ENCODE measurements around the gene PAX8. TPM values are rescaled to one million over a fixed set of nuclear protein-coding genes. Genes with fewer than 3 reads are reported as not detected.
A peak's percentile ranks its signal among the peaks of the same experiment; 100 is the strongest.

The PAX8 gene
- total and polyA plus RNA-seq, 2 experiments from 2014 or later = 5.8 to 13.1 TPM

- in situ Hi-C loops (cut with MboI) = no loop called here
- 95 to 100% methylated on average over 3 of the region's 3 CpGs for WGBS, 2 experiments (ENCODE audit: low coverage in 1 of 2, low lambda C conversion rate in 2 of 2, missing lambda C conversion rate in 2 of 2)
- H3K36me3 ChIP-seq (ENCODE audit: low read depth) = no peaks in the 10 kb centered on the region
Measured at GRCh38 chr2:113227698-113228097, 51.0 kb downstream of the PAX8 start.

GRCh38 chr2:113227290-113227689, 51.4 kb downstream of the PAX8 start:
- in situ Hi-C loops (cut with MboI) = no loop called here
- Histone ChIP-seq H3K4me2 (ENCODE audit: unreplicated experiment) (no peak overlapping the region), H3K9ac (no peak overlapping the region), H3K79me2 (ENCODE audit: insufficient read depth) (no peaks in the 10 kb centered on the region), H4K20me1 (ENCODE audit: insufficient read depth) (no peaks in the 10 kb centered on the region), H3K36me3 (ENCODE audit: low read depth) (no peaks in the 10 kb centered on the region), H3K27ac (no peak overlapping the region), H3K4me1 (ENCODE audit: insufficient read depth) (no peaks in the 10 kb centered on the region), H3K9me2 (ENCODE audit: insufficient read depth) (0 out of 2 replicates have a peak, but pooled peaks cover 3% of the 10 kb centered on the region), H3K27me3 (replicated peaks; ENCODE audit: insufficient read depth) (no peaks in the 10 kb centered on the region), H2AFZ (no peak overlapping the region), H3K4me3 (no peak overlapping the region), H3F3A (ENCODE audit: insufficient read depth) (no peaks in the 10 kb centered on the region), H3K9me3 (ENCODE audit: low read depth) (no peaks in the 10 kb centered on the region)
- TF ChIP-seq EZH2 (IDR thresholded peaks at IDR 0.05; ENCODE audit: insufficient read depth, poor library complexity, severe bottlenecking) = no peak
- TF ChIP-seq EZH2phosphoT487 (IDR thresholded peaks at IDR 0.05; ENCODE audit: insufficient read depth, low read depth) = no peak
- 96% methylated on average over 1 of the region's 1 CpG for WGBS, 2 experiments (ENCODE audit: low coverage in 1 of 2, low lambda C conversion rate in 2 of 2, missing lambda C conversion rate in 2 of 2)
- DNase-seq = no peak

More at GRCh38 chr2:113227698-113228097, 51.0 kb downstream of the PAX8 start:
- no peaks in the 10 kb centered on the region for H3K79me2 ChIP-seq (ENCODE audit: insufficient read depth)
- no peaks in the 10 kb centered on the region for H3K4me1 ChIP-seq (ENCODE audit: insufficient read depth)
- H3K9me2 ChIP-seq (ENCODE audit: insufficient read depth) = 0 out of 2 replicates have a peak, but pooled peaks cover 3% of the 10 kb centered on the region
- no peak overlapping the region for H3K4me2 ChIP-seq (ENCODE audit: unreplicated experiment)
- no peaks in the 10 kb centered on the region for H3K9me3 ChIP-seq (ENCODE audit: low read depth)
- no peaks in the 10 kb centered on the region for H3F3A ChIP-seq (ENCODE audit: insufficient read depth)
- H3K9ac ChIP-seq = no peak overlapping the region
- no peaks in the 10 kb centered on the region for H4K20me1 ChIP-seq (ENCODE audit: insufficient read depth)
- no peak for DNase-seq
- TF ChIP-seq EZH2phosphoT487 (IDR thresholded peaks at IDR 0.05; ENCODE audit: insufficient read depth, low read depth) (no peak), EZH2 (IDR thresholded peaks at IDR 0.05; ENCODE audit: insufficient read depth, poor library complexity, severe bottlenecking) (no peak)
- H3K27ac ChIP-seq = no peak overlapping the region
- no peak overlapping the region for H2AFZ ChIP-seq
- no peak overlapping the region for H3K4me3 ChIP-seq
- H3K27me3 ChIP-seq (replicated peaks; ENCODE audit: insufficient read depth) = no peaks in the 10 kb centered on the region

GRCh38 chr2:113226462-113226861, 52.3 kb downstream of the PAX8 start:
- Histone ChIP-seq H3K36me3 (ENCODE audit: low read depth) (no peaks in the 10 kb centered on the region), H2AFZ (no peak overlapping the region), H3K9ac (no peak overlapping the region), H3K9me2 (ENCODE audit: insufficient read depth) (0 out of 2 replicates have a peak, but pooled peaks cover 3% of the 10 kb centered on the region), H3K9me3 (ENCODE audit: low read depth) (no peaks in the 10 kb centered on the region), H3K27ac (no peak overlapping the region), H3F3A (ENCODE audit: insufficient read depth) (no peaks in the 10 kb centered on the region), H3K79me2 (ENCODE audit: insufficient read depth) (no peaks in the 10 kb centered on the region), H4K20me1 (ENCODE audit: insufficient read depth) (no peaks in the 10 kb centered on the region), H3K27me3 (replicated peaks; ENCODE audit: insufficient read depth) (no peaks in the 10 kb centered on the region), H3K4me1 (ENCODE audit: insufficient read depth) (no peaks in the 10 kb centered on the region), H3K4me2 (ENCODE audit: unreplicated experiment) (no peak overlapping the region), H3K4me3 (no peak overlapping the region)
- in situ Hi-C loops (cut with MboI) = no loop called here
- DNase-seq = no peak
- WGBS, 2 experiments (ENCODE audit: low coverage in 1 of 2, low lambda C conversion rate in 2 of 2, missing lambda C conversion rate in 2 of 2) = 79 to 87% methylated on average over 4 of the region's 4 CpGs
- TF ChIP-seq EZH2phosphoT487 (IDR thresholded peaks at IDR 0.05; ENCODE audit: insufficient read depth, low read depth) = no peak
- no peak for TF ChIP-seq EZH2 (IDR thresholded peaks at IDR 0.05; ENCODE audit: insufficient read depth, poor library complexity, severe bottlenecking)

GRCh38 chr2:113225263-113226259, 53.2 kb downstream of the PAX8 start:
- in situ Hi-C loops (cut with MboI) = no loop called here

More at GRCh38 chr2:113225263-113226259, 53.2 kb downstream of the PAX8 start:
- no peaks in the 10 kb centered on the region for H3K27me3 ChIP-seq (replicated peaks; ENCODE audit: insufficient read depth)
- H3K36me3 ChIP-seq (ENCODE audit: low read depth) = no peaks in the 10 kb centered on the region
- WGBS, 2 experiments (ENCODE audit: low coverage in 1 of 2, low lambda C conversion rate in 2 of 2, missing lambda C conversion rate in 2 of 2) = 70 to 81% methylated on average over 9 to 12 of the region's 12 CpGs
- H3K9me3 ChIP-seq (ENCODE audit: low read depth) = no peaks in the 10 kb centered on the region
- H3K27ac ChIP-seq = no peak overlapping the region
- no peak overlapping the region for H3K9ac ChIP-seq
- no peaks in the 10 kb centered on the region for H3K79me2 ChIP-seq (ENCODE audit: insufficient read depth)
- peak; percentile 49 for DNase-seq
- 0 out of 2 replicates have a peak, but pooled peaks cover 3% of the 10 kb centered on the region for H3K9me2 ChIP-seq (ENCODE audit: insufficient read depth)
- no peaks in the 10 kb centered on the region for H4K20me1 ChIP-seq (ENCODE audit: insufficient read depth)
- H2AFZ ChIP-seq = no peak overlapping the region
- H3K4me3 ChIP-seq = no peak overlapping the region
- no peaks in the 10 kb centered on the region for H3K4me1 ChIP-seq (ENCODE audit: insufficient read depth)
- TF ChIP-seq EZH2phosphoT487 (IDR thresholded peaks at IDR 0.05; ENCODE audit: insufficient read depth, low read depth) (no peak), EZH2 (IDR thresholded peaks at IDR 0.05; ENCODE audit: insufficient read depth, poor library complexity, severe bottlenecking) (no peak)
- H3K4me2 ChIP-seq (ENCODE audit: unreplicated experiment) = no peak overlapping the region
- no peaks in the 10 kb centered on the region for H3F3A ChIP-seq (ENCODE audit: insufficient read depth)

Data from GM23248 (cell line).